Left colon (tissue), 2 donors: ENCODE measurements around the gene ARID4B. TPM values are rescaled to one million over a fixed set of nuclear protein-coding genes. Genes with fewer than 3 reads are reported as not detected.
"Not testable (repeated sequence)": the region's sequence is repeated elsewhere in the genome, so short reads cannot be mapped to it uniquely, and the experiment has no call there.

ENCODE experiments used
- ATAC-seq: fragments of 200-7000 bp; cut with Tn5 transposase; one replicate; pipeline ENCODE4 v1.9.1; 2020; ENCODE audit warnings: mild to moderate bottlenecking, moderate library complexity
- DNase-seq, 2 donors: peaks; one replicate each; pipeline ENCODE4 v3.0.0-alpha.2; 2020
- intact Hi-C, 2 donors: fragments of 100-400 bp; cut with DNase I in 1 of 2; cut with micrococcal nuclease in 1 of 2; formaldehyde crosslinking; loops; one replicate each; pipeline versions ENCODE4 v1.11.2 to v1.14.0; 2022; cut with DNase I, micrococcal nuclease
- total RNA-seq, 2 donors: library from RNA; stranded (reverse); fragmentation: NEBNext Ultra II Directional; extraction: Animal tissue kit (Norgen Biotek cat#: 25700); gene quantifications; one replicate each; pipeline ENCODE4 v1.2.1, GENCODE V29; 2021
- donor health status: DM: no; HTN: no; CAD: no.
- donor health status: DM: yes; HTN: yes; CAD: no.

The ARID4B gene
- total RNA-seq, 2 donors from 2014 or later, result 26.2 to 33.9 TPM

GRCh38 chr1:235336903-235337302, 8.9 kb upstream of the ARID4B start:
- intact Hi-C loops, result no loop called here
- no peak for DNase-seq

GRCh38 chr1:235331401-235331800, 3.4 kb upstream of the ARID4B start:
- ATAC-seq (no peak), DNase-seq (no peak)
- intact Hi-C loops, result no loop called here

More at GRCh38 chr1:235336903-235337302, 8.9 kb upstream of the ARID4B start:
- no peak for ATAC-seq

GRCh38 chr1:235330918-235331285, 2.9 kb upstream of the ARID4B start:
- DNase-seq (no peak), ATAC-seq (no peak)
- intact Hi-C loops, result no loop called here

GRCh38 chr1:235329139-235329902, 1.3 kb upstream of the ARID4B start:
- peak; percentile 11 for ATAC-seq
- DNase-seq, result peak; percentile 32 to 43
- intact Hi-C loops, result no loop called here

- intact Hi-C loops, result no loop called here
- DNase-seq, result peak; percentile 97 to 98
- peak; percentile 83 for ATAC-seq
These were observed 526 bp upstream of the ARID4B start, which contains the start of gene GGPS1 for GRCh38 chr1:235328271-235329138. Gene GGPS1, plus strand, starts transcription at chr1:235328570. Its CDS starts 6,695 bp downstream, at chr1:235335265.

GRCh38 chr1:235326719-235327558, 1.0 kb downstream of the ARID4B start:
- ATAC-seq (no peak), DNase-seq (peak; percentile 34 to 51)
- intact Hi-C loops, result no loop called here

GRCh38 chr1:235325854-235326253, 2.1 kb downstream of the ARID4B start:
- intact Hi-C loops, result no loop called here
- DNase-seq (no peak), ATAC-seq (no peak)

- no peak for DNase-seq
- intact Hi-C loops, result no loop called here
- ATAC-seq, result no peak
These were observed 2.8 kb downstream of the ARID4B start for GRCh38 chr1:235325139-235325538.

- no peak for DNase-seq
- intact Hi-C loops, result no loop called here
- no peak for ATAC-seq
These were observed 3.7 kb downstream of the ARID4B start for GRCh38 chr1:235324296-235324695.

- intact Hi-C loops, result no loop called here
- ATAC-seq (no peak), DNase-seq (no peak)
These were observed 7.3 kb downstream of the ARID4B start for GRCh38 chr1:235320521-235321179.

- no peak for DNase-seq
- no peak for ATAC-seq
- intact Hi-C loops, result loop anchor here in 1 of 2 donors (10.0 kb wide), 1 partner anchor 54 kb away; no protein-coding TSS in a partner anchor
These were observed 8.7 kb downstream of the ARID4B start for GRCh38 chr1:235319255-235319654.

- DNase-seq (no peak), ATAC-seq (no peak)
- intact Hi-C loops, result loop anchor here in 1 of 2 donors (10.0 kb wide), 1 partner anchor 52 kb away; no protein-coding TSS in a partner anchor
These were observed 10.8 kb downstream of the ARID4B start for GRCh38 chr1:235317168-235317567.

GRCh38 chr1:235315735-235316134, 12.2 kb downstream of the ARID4B start:
- ATAC-seq (no peak), DNase-seq (no peak)
- intact Hi-C loops, result loop anchor here in 1 of 2 donors (10.0 kb wide), 1 partner anchor 51 kb away; no protein-coding TSS in a partner anchor

- no peak for ATAC-seq
- no peak for DNase-seq
- intact Hi-C loops, result loop anchor here in 1 of 2 donors (10.0 kb wide), 1 partner anchor 50 kb away; no protein-coding TSS in a partner anchor
These were observed 12.8 kb downstream of the ARID4B start for GRCh38 chr1:235315173-235315572.

- intact Hi-C loops, result loop anchor here in 1 of 2 donors (10.0 kb wide), 1 partner anchor 49 kb away; no protein-coding TSS in a partner anchor
- no peak for ATAC-seq
- DNase-seq, result no peak
These were observed 13.9 kb downstream of the ARID4B start for GRCh38 chr1:235313931-235314678.

GRCh38 chr1:235313262-235313661, 14.7 kb downstream of the ARID4B start:
- no peak for DNase-seq
- no peak for ATAC-seq
- intact Hi-C loops, result loop anchor here in 1 of 2 donors (10.0 kb wide), 1 partner anchor 48 kb away; no protein-coding TSS in a partner anchor

GRCh38 chr1:235309206-235309605, 18.8 kb downstream of the ARID4B start:
- DNase-seq, intact Hi-C loops, ATAC-seq: not testable (repeated sequence)
